Upper lobe of right lung (tissue), 1 donor: ENCODE data around the gene ABCC11. TPM values are rescaled to one million over a fixed set of nuclear protein-coding genes. Genes with fewer than 3 reads are reported as not detected.

Experiments used
- ATAC-seq: fragments of 200-7000 bp; cut with Tn5 transposase; one replicate; pipeline ENCODE4 v1.9.1; 2020; ENCODE audit warnings: mild to moderate bottlenecking, moderate library complexity
- DNase-seq: peaks from one replicate; pipeline ENCODE4 v3.0.0-alpha.2; 2020
- H3K27ac ChIP-seq: fragments of 200-600 bp; one replicate; pipeline ENCODE4 v1.8.0; 2022
- H3K27me3 ChIP-seq: fragments of 200-600 bp; one replicate; pipeline ENCODE4 v1.8.0; 2022; ENCODE audit warnings: mild to moderate bottlenecking
- H3K36me3 ChIP-seq: fragments of 200-600 bp; one replicate; pipeline ENCODE4 v1.8.0; 2022
- H3K4me1 ChIP-seq: fragments of 200-600 bp; one replicate; pipeline ENCODE4 v1.8.0; 2022
- H3K4me3 ChIP-seq: fragments of 200-600 bp; one replicate; pipeline ENCODE4 v1.8.0; 2022; ENCODE audit warnings: mild to moderate bottlenecking
- H3K9me3 ChIP-seq: fragments of 200-600 bp; one replicate; pipeline ENCODE4 v1.8.0; 2022
- intact Hi-C: fragments of 100-400 bp; cut with DNase I; formaldehyde crosslinking; loops from one replicate; pipeline ENCODE4 v1.11.0; 2022
- total RNA-seq: library from RNA; stranded (reverse); fragmentation: NEBNext Ultra II Directional; extraction: Animal tissue kit (Norgen Biotek cat#: 25700); gene quantifications from one replicate; pipeline ENCODE4 v1.2.1, GENCODE V29; 2021
- TF ChIP-seq, protein P1 (sequence below): fragments of 200-600 bp; IDR thresholded peaks from one replicate; pipeline ENCODE4 v1.8.0; 2022; ENCODE audit warnings: antibody characterized with exemption
- donor health status: DM: no; HTN: yes; CAD: no; lungs with severe emphysema.

ABCC11 gene
- total RNA-seq, 1 donor from 2014 or later, result not detected

DNA sequence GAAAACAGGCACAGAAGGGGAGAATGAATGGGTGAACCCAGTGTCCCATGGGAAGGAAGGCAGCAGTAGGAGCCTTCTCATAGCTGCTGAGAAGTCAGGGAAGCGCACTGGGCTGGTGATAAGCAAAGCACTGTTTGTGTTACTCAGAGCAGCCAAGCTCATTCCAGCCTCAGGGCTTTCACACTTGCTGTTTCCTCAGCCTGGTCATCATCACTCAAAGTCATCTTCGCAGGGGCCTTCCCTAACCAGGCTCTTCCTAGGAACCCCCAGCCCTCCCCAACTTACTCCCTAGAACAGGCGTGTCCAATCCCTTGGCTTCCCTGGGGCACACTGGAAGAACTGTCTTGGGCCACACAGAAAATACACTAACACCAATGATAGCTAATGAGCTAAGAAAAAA lies 35.3 kb downstream of the ABCC11 start:
- H3K36me3 ChIP-seq, result no peaks in the 10 kb centered on the region
- H3K4me3 ChIP-seq, result no peak overlapping the region
- intact Hi-C loops, result no loop called here
- no peaks in the 10 kb centered on the region for H3K9me3 ChIP-seq
- peaks cover 8% of the 10 kb centered on the region for H3K27me3 ChIP-seq
- ATAC-seq (no peak), DNase-seq (no peak)
- H3K4me1 ChIP-seq, result no peaks in the 10 kb centered on the region
- TF ChIP-seq, protein P1, sequence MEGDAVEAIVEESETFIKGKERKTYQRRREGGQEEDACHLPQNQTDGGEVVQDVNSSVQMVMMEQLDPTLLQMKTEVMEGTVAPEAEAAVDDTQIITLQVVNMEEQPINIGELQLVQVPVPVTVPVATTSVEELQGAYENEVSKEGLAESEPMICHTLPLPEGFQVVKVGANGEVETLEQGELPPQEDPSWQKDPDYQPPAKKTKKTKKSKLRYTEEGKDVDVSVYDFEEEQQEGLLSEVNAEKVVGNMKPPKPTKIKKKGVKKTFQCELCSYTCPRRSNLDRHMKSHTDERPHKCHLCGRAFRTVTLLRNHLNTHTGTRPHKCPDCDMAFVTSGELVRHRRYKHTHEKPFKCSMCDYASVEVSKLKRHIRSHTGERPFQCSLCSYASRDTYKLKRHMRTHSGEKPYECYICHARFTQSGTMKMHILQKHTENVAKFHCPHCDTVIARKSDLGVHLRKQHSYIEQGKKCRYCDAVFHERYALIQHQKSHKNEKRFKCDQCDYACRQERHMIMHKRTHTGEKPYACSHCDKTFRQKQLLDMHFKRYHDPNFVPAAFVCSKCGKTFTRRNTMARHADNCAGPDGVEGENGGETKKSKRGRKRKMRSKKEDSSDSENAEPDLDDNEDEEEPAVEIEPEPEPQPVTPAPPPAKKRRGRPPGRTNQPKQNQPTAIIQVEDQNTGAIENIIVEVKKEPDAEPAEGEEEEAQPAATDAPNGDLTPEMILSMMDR, result no peak
- no peak overlapping the region for H3K27ac ChIP-seq

DNA sequence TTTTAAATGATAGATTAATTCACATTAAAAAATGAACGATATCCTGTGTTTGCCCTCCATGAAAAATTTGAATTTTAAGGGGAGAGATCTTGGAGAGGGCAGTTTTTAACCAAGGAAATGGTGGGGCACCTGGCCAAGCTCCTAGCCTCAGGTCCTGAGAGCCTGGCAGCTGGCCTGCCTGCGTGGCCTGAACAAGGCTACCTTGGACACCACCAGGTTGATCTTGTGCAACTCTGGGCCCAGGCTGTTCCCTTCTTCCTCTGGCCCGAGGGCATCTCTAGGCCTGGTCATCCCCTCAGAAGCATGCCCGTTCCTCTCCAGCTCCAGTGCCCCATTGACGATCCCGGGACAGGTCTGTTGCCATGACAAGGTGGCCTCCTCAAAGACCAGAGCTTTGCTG lies 36.6 kb downstream of the ABCC11 start:
- Histone ChIP-seq H3K36me3 (no peaks in the 10 kb centered on the region), H3K4me1 (no peaks in the 10 kb centered on the region), H3K4me3 (no peak overlapping the region), H3K27me3 (peaks cover 8% of the 10 kb centered on the region), H3K27ac (no peak overlapping the region), H3K9me3 (no peaks in the 10 kb centered on the region)
- intact Hi-C loops, result no loop called here
- DNase-seq, result no peak
- no peak for ATAC-seq
- TF ChIP-seq, protein P1, result no peak

DNA sequence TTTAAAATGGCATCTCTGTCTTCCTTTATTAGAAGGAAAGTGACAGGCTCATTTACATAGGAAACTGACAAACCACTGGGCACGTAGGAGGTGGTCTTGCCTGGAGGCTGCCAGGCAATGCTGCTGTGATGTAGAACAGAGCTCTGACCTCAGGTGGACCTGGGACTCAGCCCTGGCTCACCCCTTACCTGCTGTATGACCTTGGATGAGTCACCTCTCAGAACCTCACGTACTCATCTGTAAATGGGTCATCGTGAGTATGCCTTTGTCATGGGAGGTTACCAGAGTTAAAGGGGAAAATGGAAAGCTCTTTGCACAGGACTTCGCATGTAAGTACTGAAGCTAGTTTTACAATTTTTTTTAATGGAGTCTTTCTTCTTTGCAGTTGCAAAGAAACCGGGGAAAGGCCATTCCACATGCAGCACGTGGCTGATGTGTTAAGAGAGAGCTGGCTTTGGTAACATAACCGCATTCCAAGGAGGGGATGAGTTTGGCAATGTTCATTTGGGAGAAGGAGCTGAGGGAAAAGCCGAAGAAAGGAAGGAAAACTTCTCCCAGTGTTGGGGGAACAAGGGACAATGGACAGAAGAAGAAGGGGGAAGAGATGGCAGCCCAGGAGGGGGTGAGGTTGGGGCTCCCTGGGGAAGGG lies 40.6 kb downstream of the ABCC11 start:
- no peak overlapping the region for H3K4me3 ChIP-seq
- DNase-seq (no peak), ATAC-seq (no peak)
- H3K4me1 ChIP-seq, result no peaks in the 10 kb centered on the region
- no peaks in the 10 kb centered on the region for H3K9me3 ChIP-seq
- no peaks in the 10 kb centered on the region for H3K36me3 ChIP-seq
- H3K27me3 ChIP-seq, result peaks cover 8% of the 10 kb centered on the region
- no peak overlapping the region for H3K27ac ChIP-seq
- TF ChIP-seq, protein P1, result no peak
- intact Hi-C loops, result no loop called here

DNA sequence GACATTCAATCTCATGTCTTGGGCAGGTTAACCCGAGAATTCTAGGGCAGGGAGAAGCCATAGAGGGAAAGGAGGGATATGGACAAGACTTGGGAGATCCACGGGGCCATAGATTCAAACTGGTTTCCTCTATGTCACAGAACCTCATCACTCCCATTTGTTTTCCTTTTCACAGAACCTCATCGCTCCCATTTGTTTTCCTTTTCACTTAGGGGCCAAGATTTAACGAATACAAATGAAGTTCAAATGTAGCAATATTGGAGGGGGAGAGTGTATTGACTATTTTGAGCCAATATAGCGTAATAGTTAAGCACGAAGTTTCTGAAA lies 42.6 kb downstream of the ABCC11 start:
- intact Hi-C loops, result no loop called here
- DNase-seq, result no peak
- H3K36me3 ChIP-seq, result no peaks in the 10 kb centered on the region
- H3K4me1 ChIP-seq, result no peaks in the 10 kb centered on the region
- TF ChIP-seq, protein P1, result no peak
- peaks cover 8% of the 10 kb centered on the region for H3K27me3 ChIP-seq
- no peak for ATAC-seq
- no peak overlapping the region for H3K27ac ChIP-seq
- H3K9me3 ChIP-seq, result no peaks in the 10 kb centered on the region
- no peak overlapping the region for H3K4me3 ChIP-seq

DNA sequence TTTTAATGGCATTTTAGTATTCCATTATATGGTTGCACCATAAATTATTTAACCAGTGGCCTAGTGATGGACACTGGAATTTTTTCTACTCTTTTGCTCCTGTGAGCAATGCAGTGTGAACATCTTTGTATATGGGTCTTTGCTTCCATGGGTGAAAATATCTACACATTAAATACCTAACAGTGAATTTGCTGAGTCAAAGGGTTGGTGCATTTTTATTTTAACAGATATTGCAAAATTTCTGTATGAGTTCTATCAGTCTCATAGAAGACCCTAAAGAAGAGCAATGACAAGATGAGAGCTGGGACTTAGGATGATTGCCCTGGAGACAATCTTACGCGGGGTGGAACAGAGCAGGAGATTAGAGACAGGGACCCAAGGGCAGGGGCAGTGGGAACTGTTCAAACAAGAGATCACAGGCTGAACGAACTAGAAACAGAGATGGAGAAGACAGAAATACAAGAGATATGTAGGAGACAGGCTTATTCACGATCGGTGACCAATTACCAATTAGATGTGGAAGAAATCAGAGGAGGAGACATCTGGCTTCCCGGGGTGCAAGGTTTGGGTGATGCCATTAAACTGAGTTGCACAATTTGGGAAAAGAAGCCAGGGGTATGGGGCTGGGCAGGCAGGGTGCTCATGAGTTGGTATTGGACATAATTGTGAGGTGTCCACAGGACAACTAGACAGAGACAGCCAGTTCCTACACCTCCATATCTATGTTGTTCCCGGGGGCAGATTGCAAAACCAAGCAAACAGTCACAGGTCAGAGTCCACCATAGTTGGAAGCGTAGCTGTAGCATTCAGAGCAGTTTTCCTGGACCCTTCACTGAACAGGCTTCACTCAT lies 43.1 kb downstream of the ABCC11 start:
- no peak overlapping the region for H3K4me3 ChIP-seq
- intact Hi-C loops, result no loop called here
- ATAC-seq (no peak), DNase-seq (no peak)
- H3K36me3 ChIP-seq, result no peaks in the 10 kb centered on the region
- no peak overlapping the region for H3K27ac ChIP-seq
- TF ChIP-seq, protein P1, result no peak
- peaks cover 8% of the 10 kb centered on the region for H3K27me3 ChIP-seq
- H3K4me1 ChIP-seq, result no peaks in the 10 kb centered on the region
- H3K9me3 ChIP-seq, result no peaks in the 10 kb centered on the region
